PC-9 (cell line): ENCODE data around the gene ATP11A. TPM values are rescaled to one million over a fixed set of nuclear protein-coding genes. Genes with fewer than 3 reads are reported as not detected.

Experiments used
- BruUV-seq: library from RNA; stranded (reverse); fragments of 400-500 nt; replicated peaks from 2 replicates; lab custom pipeline; 2021; lab: Mats Ljungman, UMichigan
- CTCF ChIA-PET: fragments of 300-600 bp; sonication (Branson Sonifier 250); formaldehyde crosslinking; loops from one replicate; lab custom pipeline; 2022; ENCODE audit warnings: antibody characterized with exemption; lab: Charles Lee
- POLR2A ChIA-PET: fragments of 300-600 bp; sonication (Branson Sonifier 250); formaldehyde crosslinking; loops from one replicate; lab custom pipeline; 2022; ENCODE audit warnings: antibody characterized with exemption; ENCODE audit not compliant: unreplicated experiment; lab: Charles Lee
- DNase-seq, 2 experiments: peaks; one replicate each; pipeline versions ENCODE4 v3.0.0 to v3.0.0-alpha.2; 2015 to 2022; ENCODE audit warnings: mixed read lengths in 1 of 2
- H2AFZ ChIP-seq: fragments of 200-600 bp; sonication (generic); 2 replicates; pipeline ENCODE4 v1.8.1; 2017; ENCODE audit warnings: antibody characterized with exemption
- H3F3A ChIP-seq: fragments of 200-600 bp; sonication (generic); 2 replicates; pipeline ENCODE4 v1.8.1; 2017; ENCODE audit warnings: antibody characterized with exemption, mild to moderate bottlenecking, low read depth; ENCODE audit not compliant: insufficient read depth
- H3K27ac ChIP-seq: fragments of 200-600 bp; sonication (generic); 2 replicates; pipeline ENCODE4 v1.6.1; 2016; ENCODE audit warnings: mixed run types
- H3K27me3 ChIP-seq: fragments of 200-600 bp; sonication (generic); 2 replicates; pipeline ENCODE4 v1.6.1; 2016; ENCODE audit warnings: low read depth, mixed run types; ENCODE audit not compliant: insufficient read depth
- H3K36me3 ChIP-seq: fragments of 200-600 bp; sonication (generic); 2 replicates; pipeline ENCODE4 v1.6.1; 2016; ENCODE audit warnings: low read depth, mixed run types
- H3K4me1 ChIP-seq: fragments of 200-600 bp; sonication (generic); replicated peaks from 2 replicates; pipeline ENCODE4 v1.6.1; 2016; ENCODE audit warnings: mixed run types; ENCODE audit not compliant: insufficient read depth
- H3K4me2 ChIP-seq: fragments of 200-600 bp; sonication (generic); 2 replicates; pipeline ENCODE4 v1.6.1; 2017; ENCODE audit warnings: mixed run types
- H3K4me3 ChIP-seq: fragments of 200-600 bp; sonication (generic); 2 replicates; pipeline ENCODE4 v1.6.1; 2016; ENCODE audit warnings: mixed run types
- H3K79me2 ChIP-seq: fragments of 200-600 bp; sonication (generic); 2 replicates; pipeline ENCODE4 v1.6.1; 2017; ENCODE audit warnings: low read depth, mixed run types
- H3K9me2 ChIP-seq: fragments of 200-600 bp; sonication (generic); 2 replicates; pipeline ENCODE4 v1.8.1; 2017; ENCODE audit warnings: mild to moderate bottlenecking; ENCODE audit not compliant: insufficient read depth
- H3K9me3 ChIP-seq: fragments of 200-600 bp; sonication (generic); 2 replicates; pipeline ENCODE4 v1.8.1; 2016; ENCODE audit warnings: low read depth; ENCODE audit not compliant: insufficient read depth
- H4K20me1 ChIP-seq: fragments of 200-600 bp; sonication (generic); 2 replicates; pipeline ENCODE4 v1.8.1; 2017; ENCODE audit not compliant: insufficient read depth
- EZH2 ChIP-seq: fragments of 200-600 bp; sonication (generic); IDR thresholded peaks from 2 replicates; pipeline ENCODE4 v1.8.0; 2017; ENCODE audit warnings: antibody characterized with exemption, low read depth
- intact Hi-C: fragments of 100-400 bp; cut with micrococcal nuclease; formaldehyde crosslinking; loops from one replicate; pipeline ENCODE4 v1.10.0; 2022; ENCODE audit not compliant: unreplicated experiment
- total RNA-seq: library from RNA; stranded (reverse); gene quantifications from 2 replicates; pipeline ENCODE4 v1.2.3, GENCODE V29; 2021
- TF ChIP-seq, protein P1 (sequence below): fragments of 200-600 bp; sonication (generic); conservative IDR thresholded peaks from 2 replicates; pipeline ENCODE4 v1.6.1; 2017; ENCODE audit warnings: mixed run types, antibody characterized with exemption, mild to moderate bottlenecking, moderate library complexity

The ATP11A gene
- total RNA-seq, 1 experiment from 2014 or later: 92.2 TPM

DNA sequence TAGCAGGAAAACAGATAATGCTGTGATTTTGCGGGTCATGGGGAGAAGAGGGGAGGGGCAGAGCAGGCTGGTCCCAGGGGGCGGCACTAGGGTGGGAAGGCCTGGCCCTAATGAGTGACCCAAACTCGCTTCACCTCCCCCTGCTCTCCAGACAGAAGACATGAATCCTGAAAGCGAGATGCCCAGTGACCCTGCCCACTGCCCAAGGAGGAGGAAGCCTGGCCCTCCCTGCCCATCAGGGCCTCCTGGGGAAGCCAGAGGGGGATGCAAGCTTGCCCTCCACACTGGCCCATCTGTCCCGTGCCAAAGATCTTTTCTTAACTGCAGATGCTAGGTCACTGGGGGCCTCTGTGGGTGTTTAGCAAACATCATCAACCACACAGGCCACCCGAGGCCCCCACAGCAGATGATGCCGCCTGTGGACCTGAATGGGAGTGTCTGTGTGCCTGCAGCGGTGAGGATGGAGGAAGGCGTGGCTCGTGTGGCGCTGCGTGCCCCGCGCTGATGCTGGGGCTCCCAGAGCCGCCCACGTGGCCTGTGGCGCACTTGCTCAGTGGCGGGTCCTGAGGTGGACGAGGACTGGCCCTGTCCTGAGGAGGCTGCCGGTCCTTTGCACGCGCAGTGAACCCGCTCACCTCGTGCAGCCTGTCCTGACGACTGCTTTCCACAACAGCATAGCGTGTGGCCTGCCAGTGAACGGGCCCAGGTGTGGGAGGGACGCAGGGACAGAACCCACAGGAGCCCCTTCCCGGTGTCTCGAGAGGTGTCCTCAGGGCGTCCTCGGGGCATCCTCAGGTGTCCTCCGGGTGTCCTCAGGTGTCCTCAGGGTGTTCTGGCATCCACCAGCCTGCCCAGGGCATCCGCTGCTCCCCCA is 198.6 kb downstream of the ATP11A start:
- no peak for DNase-seq
- BruUV-seq: no TSS peak
- H3K36me3 ChIP-seq: no peaks in the 10 kb centered on the region
- TF ChIP-seq, protein P1, sequence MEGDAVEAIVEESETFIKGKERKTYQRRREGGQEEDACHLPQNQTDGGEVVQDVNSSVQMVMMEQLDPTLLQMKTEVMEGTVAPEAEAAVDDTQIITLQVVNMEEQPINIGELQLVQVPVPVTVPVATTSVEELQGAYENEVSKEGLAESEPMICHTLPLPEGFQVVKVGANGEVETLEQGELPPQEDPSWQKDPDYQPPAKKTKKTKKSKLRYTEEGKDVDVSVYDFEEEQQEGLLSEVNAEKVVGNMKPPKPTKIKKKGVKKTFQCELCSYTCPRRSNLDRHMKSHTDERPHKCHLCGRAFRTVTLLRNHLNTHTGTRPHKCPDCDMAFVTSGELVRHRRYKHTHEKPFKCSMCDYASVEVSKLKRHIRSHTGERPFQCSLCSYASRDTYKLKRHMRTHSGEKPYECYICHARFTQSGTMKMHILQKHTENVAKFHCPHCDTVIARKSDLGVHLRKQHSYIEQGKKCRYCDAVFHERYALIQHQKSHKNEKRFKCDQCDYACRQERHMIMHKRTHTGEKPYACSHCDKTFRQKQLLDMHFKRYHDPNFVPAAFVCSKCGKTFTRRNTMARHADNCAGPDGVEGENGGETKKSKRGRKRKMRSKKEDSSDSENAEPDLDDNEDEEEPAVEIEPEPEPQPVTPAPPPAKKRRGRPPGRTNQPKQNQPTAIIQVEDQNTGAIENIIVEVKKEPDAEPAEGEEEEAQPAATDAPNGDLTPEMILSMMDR: no peak
- TF ChIP-seq EZH2: no peak
- no peaks in the 10 kb centered on the region for H3K9me3 ChIP-seq
- 0 out of 2 replicates have a peak, but pooled peaks cover 3% of the 10 kb centered on the region for H4K20me1 ChIP-seq
- POLR2A ChIA-PET: no interaction called here
- H3K27me3 ChIP-seq: peaks cover 44% of the 10 kb centered on the region
- H3K4me1 ChIP-seq: no peaks in the 10 kb centered on the region; the same call in 1 of the 2 replicates
- H3K27ac ChIP-seq: no peak overlapping the region
- H3F3A ChIP-seq: peaks cover 27% of the 10 kb centered on the region; the same call in 1 of the 2 replicates
- CTCF ChIA-PET: no interaction called here
- H3K79me2 ChIP-seq: no peaks in the 10 kb centered on the region
- H3K4me3 ChIP-seq: no peak overlapping the region
- no peaks in the 10 kb centered on the region for H3K9me2 ChIP-seq
- H2AFZ ChIP-seq: no peak overlapping the region
- H3K4me2 ChIP-seq: no peak overlapping the region
- intact Hi-C loops: no loop called here

GRCh38 chr13:112889351-112890290 is 199.8 kb downstream of the ATP11A start:
- Histone ChIP-seq H4K20me1 (0 out of 2 replicates have a peak, but pooled peaks cover 3% of the 10 kb centered on the region), H3K27me3 (peaks cover 49% of the 10 kb centered on the region), H3F3A (peaks cover 17% of the 10 kb centered on the region; the same call in 1 of the 2 replicates), H3K36me3 (no peaks in the 10 kb centered on the region), H3K27ac (no peak overlapping the region), H2AFZ (no peak overlapping the region), H3K9me2 (no peaks in the 10 kb centered on the region), H3K4me1 (no peaks in the 10 kb centered on the region; the same call in 1 of the 2 replicates), H3K4me2 (no peak overlapping the region), H3K79me2 (no peaks in the 10 kb centered on the region), H3K4me3 (no peak overlapping the region), H3K9me3 (no peaks in the 10 kb centered on the region)
- intact Hi-C loops: no loop called here
- BruUV-seq: no TSS peak
- ChIA-PET CTCF (no interaction called here), POLR2A (no interaction called here)
- DNase-seq: no peak
- TF ChIP-seq, protein P1: no peak
- TF ChIP-seq EZH2: no peak
